Esophagus muscularis mucosa (tissue), 4 donors: ENCODE results near the gene SLC22A4. TPM values are rescaled to one million over a fixed set of nuclear protein-coding genes. Genes with fewer than 3 reads are reported as not detected.

Source experiments
- DNase-seq: peaks from one replicate; pipeline ENCODE4 v3.0.0-alpha.2; 2017; ENCODE audit errors: extremely low spot score
- H3K27ac ChIP-seq, 4 donors: fragments of 200-600 bp; sonication (generic); replicated peaks in 1 of 4; 1 replicate in 3 of 4; 2 replicates in 1 of 4; pipeline ENCODE4 v1.5.1; 2016 to 2019; ENCODE audit warnings: mild to moderate bottlenecking in 1 of 4
- H3K27me3 ChIP-seq, 4 donors: fragments of 200-600 bp; sonication (generic); one replicate each; pipeline versions ENCODE4 v1.5.1 to v1.6.0; 2016 to 2019
- H3K36me3 ChIP-seq, 4 donors: fragments of 200-600 bp; sonication (generic); one replicate each; pipeline ENCODE4 v1.5.1; 2016 to 2019
- H3K4me1 ChIP-seq, 4 donors: fragments of 200-600 bp; sonication (generic); one replicate each; pipeline ENCODE4 v1.5.1; 2016 to 2019
- H3K4me3 ChIP-seq, 4 donors: fragments of 200-600 bp; sonication (generic); 1 replicate in 2 of 4; 2 replicates in 2 of 4; pipeline ENCODE4 v1.5.1; 2016 to 2019; ENCODE audit warnings: mild to moderate bottlenecking in 4 of 4, moderate library complexity in 1 of 4
- H3K9me3 ChIP-seq, 4 donors: fragments of 200-600 bp; sonication (generic); 1 replicate in 3 of 4; 2 replicates in 1 of 4; pipeline ENCODE4 v1.5.1; 2016 to 2019
- EP300 ChIP-seq: sonication (generic); formaldehyde crosslinking; IDR thresholded peaks from one replicate; pipeline ENCODE4 v1.6.1; 2017; ENCODE audit warnings: antibody characterized with exemption
- POLR2A ChIP-seq: fragments of 450-650 bp; IDR thresholded peaks from one replicate; pipeline ENCODE4 v1.6.1; 2017; ENCODE audit warnings: antibody characterized with exemption, moderate library complexity, mild to moderate bottlenecking, low read depth
- POLR2AphosphoS5 ChIP-seq, 2 donors: sonication (generic); formaldehyde crosslinking; IDR thresholded peaks; one replicate each; pipeline ENCODE4 v1.6.1; 2017; ENCODE audit warnings: antibody characterized with exemption in 2 of 2
- WGBS: methylation state at CpG from one replicate; pipeline ENCODE4 v1.1.5; 2018; 5-methylcytosine and 5-hydroxymethylcytosine counted together
- intact Hi-C: fragments of 100-400 bp; cut with DNase I; formaldehyde crosslinking; loops from one replicate; pipeline ENCODE4 v1.15.1; 2023
- total RNA-seq, 4 donors: library from RNA; depleted of rRNA; stranded (reverse); fragments of >200 nt; gene quantifications; one replicate each; pipeline versions ENCODE4 v1.1.0 to v1.2.1, GENCODE V29; 2016
- TF ChIP-seq, protein P1 (sequence below), 3 experiments: fragments of 200-600 bp in 2 of 3; fragments of 450-650 bp in 1 of 3; sonication (generic) in 2 of 3; IDR thresholded peaks; one replicate each; pipeline ENCODE4 v1.5.1; 2017 to 2019; ENCODE audit warnings: antibody characterized with exemption in 3 of 3, mild to moderate bottlenecking in 2 of 3, moderate library complexity in 1 of 3

The SLC22A4 gene
- total RNA-seq, 4 donors from 2014 or later, result 0.42 to 1.7 (median 1.0) TPM

DNA sequence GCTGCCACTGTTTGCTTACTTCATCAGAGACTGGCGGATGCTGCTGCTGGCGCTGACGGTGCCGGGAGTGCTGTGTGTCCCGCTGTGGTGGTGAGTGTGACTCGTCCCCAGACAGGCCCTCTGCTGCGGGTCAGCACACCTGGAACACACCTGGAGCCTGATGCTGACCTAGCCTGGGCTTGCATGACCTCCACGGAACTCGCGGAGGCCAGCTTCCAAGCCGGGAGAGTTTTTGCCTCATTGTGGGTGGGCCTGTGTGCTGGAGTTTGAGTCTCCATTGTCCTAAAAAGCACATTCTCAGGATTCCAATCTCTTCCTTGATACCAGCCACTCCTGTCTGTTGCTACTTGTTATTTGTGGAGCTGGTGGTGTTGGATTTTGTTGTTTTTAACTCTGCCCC, 28.1 kb downstream of the SLC22A4 start:
- intact Hi-C loops, result no loop called here
- TF ChIP-seq POLR2AphosphoS5 (IDR thresholded peaks at IDR 0.05) (no peak), POLR2A (no peak), EP300 (no peak)
- TF ChIP-seq, protein P1, sequence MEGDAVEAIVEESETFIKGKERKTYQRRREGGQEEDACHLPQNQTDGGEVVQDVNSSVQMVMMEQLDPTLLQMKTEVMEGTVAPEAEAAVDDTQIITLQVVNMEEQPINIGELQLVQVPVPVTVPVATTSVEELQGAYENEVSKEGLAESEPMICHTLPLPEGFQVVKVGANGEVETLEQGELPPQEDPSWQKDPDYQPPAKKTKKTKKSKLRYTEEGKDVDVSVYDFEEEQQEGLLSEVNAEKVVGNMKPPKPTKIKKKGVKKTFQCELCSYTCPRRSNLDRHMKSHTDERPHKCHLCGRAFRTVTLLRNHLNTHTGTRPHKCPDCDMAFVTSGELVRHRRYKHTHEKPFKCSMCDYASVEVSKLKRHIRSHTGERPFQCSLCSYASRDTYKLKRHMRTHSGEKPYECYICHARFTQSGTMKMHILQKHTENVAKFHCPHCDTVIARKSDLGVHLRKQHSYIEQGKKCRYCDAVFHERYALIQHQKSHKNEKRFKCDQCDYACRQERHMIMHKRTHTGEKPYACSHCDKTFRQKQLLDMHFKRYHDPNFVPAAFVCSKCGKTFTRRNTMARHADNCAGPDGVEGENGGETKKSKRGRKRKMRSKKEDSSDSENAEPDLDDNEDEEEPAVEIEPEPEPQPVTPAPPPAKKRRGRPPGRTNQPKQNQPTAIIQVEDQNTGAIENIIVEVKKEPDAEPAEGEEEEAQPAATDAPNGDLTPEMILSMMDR (IDR thresholded peaks at IDR 0.05), result no peak
- H3K27ac ChIP-seq, result no peak overlapping the region
- peaks cover 0 to 11% (median 7%) of the 10 kb centered on the region in 4 donors for H3K36me3 ChIP-seq
- H3K27me3 ChIP-seq, result no peaks in the 10 kb centered on the region
- WGBS, result 55% methylated on average over 4 of the region's 11 CpGs
- no peaks in the 10 kb centered on the region for H3K9me3 ChIP-seq
- H3K4me3 ChIP-seq, result no peak overlapping the region
- DNase-seq, result no peak
- H3K4me1 ChIP-seq, result peaks cover 0 to 3% (median 0%) of the 10 kb centered on the region in 4 donors

DNA sequence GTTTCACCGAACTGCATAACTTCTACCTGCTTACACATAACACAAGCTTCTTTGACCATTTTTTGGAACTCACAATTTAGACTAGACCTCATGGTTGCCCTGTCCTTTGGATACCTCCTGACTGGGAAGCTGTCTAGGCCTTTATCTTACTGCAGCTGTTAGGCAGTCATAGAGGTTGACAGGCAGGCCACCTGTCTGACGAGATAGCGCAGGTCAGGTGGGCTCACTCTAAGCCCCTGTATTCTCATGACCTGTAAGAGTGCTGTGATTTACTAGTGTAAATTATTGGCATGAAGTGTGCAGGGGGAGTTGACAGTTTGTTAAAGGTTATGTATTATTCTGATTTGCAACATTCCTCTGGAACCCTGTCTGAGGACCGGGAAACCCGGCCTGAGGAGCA, 29.0 kb downstream of the SLC22A4 start:
- Histone ChIP-seq H3K4me1 (peaks cover 0 to 3% (median 0%) of the 10 kb centered on the region in 4 donors), H3K27ac (no peak overlapping the region), H3K27me3 (no peaks in the 10 kb centered on the region), H3K9me3 (no peaks in the 10 kb centered on the region), H3K4me3 (no peak overlapping the region), H3K36me3 (peaks cover 0 to 18% (median 11%) of the 10 kb centered on the region in 4 donors)
- DNase-seq, result no peak
- WGBS, result 90% methylated on average over 5 of the region's 5 CpGs
- TF ChIP-seq, protein P1 (IDR thresholded peaks at IDR 0.05), result no peak
- TF ChIP-seq POLR2A (no peak), EP300 (no peak), POLR2AphosphoS5 (IDR thresholded peaks at IDR 0.05) (no peak)
- intact Hi-C loops, result no loop called here

DNA sequence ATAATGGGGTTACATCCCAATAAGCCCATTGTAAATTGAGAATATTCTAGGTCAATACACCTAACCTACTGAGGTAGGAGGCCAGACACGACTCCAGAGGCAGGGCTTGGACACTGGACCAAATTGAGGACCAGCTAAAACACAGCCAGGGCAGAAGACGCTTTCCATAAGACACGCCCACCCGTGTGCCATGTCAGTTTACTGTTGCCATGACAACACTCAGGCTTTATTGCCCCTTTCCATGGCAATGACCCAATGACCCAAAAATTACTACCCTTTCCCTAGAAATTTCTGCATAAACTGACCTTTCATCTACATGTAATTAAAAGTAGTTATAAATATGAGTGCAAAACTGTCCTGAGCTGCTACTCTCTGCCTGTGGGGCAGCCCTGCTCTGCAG, 31.5 kb downstream of the SLC22A4 start:
- intact Hi-C loops, result no loop called here
- Histone ChIP-seq H3K27ac (no peak overlapping the region), H3K27me3 (no peaks in the 10 kb centered on the region), H3K9me3 (no peaks in the 10 kb centered on the region), H3K36me3 (peaks cover 0 to 38% (median 20%) of the 10 kb centered on the region in 4 donors), H3K4me1 (no peaks in the 10 kb centered on the region), H3K4me3 (no peak overlapping the region)
- TF ChIP-seq POLR2AphosphoS5 (IDR thresholded peaks at IDR 0.05), result no peak
- TF ChIP-seq POLR2A, result no peak
- 88% methylated on average over 4 of the region's 4 CpGs for WGBS
- no peak for DNase-seq

DNA sequence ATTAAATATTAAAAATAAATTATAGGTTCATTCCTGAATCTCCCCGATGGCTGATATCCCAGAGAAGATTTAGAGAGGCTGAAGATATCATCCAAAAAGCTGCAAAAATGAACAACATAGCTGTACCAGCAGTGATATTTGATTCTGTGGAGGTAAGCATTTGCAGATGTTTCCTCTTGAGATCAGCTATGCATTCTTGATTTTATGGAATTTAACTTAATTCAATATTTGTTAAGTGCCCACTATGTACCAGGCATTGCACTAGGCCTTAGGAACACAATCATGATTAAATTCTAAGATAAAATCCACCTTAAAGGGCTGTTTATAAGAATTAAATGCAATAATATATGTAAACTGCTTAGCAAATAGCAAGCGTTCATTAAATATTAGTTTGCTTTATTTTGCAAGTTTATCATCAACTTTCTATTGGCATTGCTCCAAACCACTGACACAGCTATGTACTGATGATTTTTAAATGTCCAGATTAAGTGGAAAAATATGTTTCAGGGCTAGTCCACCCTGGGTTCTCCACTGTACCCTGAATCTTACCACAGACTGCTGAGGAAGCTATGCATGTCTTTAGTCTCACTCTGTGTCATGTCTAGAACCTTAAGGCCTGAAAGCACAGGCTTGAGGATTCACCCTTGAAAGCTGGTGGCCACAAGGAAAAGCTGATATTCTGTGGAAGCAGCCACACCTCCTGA, 33.2 kb downstream of the SLC22A4 start:
- intact Hi-C loops, result no loop called here
- Histone ChIP-seq H3K27me3 (no peaks in the 10 kb centered on the region), H3K9me3 (no peaks in the 10 kb centered on the region), H3K27ac (no peak overlapping the region), H3K4me3 (no peak overlapping the region), H3K4me1 (no peaks in the 10 kb centered on the region), H3K36me3 (peaks cover 10 to 53% (median 26%) of the 10 kb centered on the region in 4 donors)
- TF ChIP-seq EP300 (no peak), POLR2AphosphoS5 (IDR thresholded peaks at IDR 0.05) (no peak), POLR2A (no peak)
- TF ChIP-seq, protein P1 (IDR thresholded peaks at IDR 0.05), result no peak
- WGBS, result 79% methylated on average over 2 of the region's 2 CpGs
- DNase-seq, result no peak

DNA sequence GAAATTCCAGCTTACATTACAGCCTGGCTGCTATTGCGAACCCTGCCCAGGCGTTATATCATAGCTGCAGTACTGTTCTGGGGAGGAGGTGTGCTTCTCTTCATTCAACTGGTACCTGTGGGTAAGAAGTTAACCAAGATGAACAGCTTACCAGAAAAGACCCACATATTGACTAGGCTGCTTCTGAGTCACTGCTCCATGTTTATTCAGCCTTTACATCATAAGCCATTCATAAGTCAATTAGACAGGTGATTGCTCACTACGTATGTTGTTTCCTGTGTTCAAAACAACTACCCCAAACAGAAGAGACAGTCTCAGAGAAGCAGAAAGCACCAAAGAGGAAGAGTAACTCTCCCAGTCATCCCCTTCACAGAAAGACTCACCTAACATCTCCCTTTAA, 40.6 kb downstream of the SLC22A4 start:
- H3K36me3 ChIP-seq, result peaks cover 10 to 30% (median 19%) of the 10 kb centered on the region in 4 donors

More for the DNA sequence above, 40.6 kb downstream of the SLC22A4 start:
- Histone ChIP-seq H3K4me1 (no peaks in the 10 kb centered on the region), H3K27ac (no peak overlapping the region), H3K27me3 (no peaks in the 10 kb centered on the region), H3K9me3 (no peaks in the 10 kb centered on the region), H3K4me3 (no peak overlapping the region)
- no peak for DNase-seq
- TF ChIP-seq, protein P1 (IDR thresholded peaks at IDR 0.05), result no peak
- TF ChIP-seq POLR2A, result no peak
- no peak for TF ChIP-seq POLR2AphosphoS5 (IDR thresholded peaks at IDR 0.05)
- TF ChIP-seq EP300, result no peak
- WGBS, result 88% methylated on average over 3 of the region's 3 CpGs
- intact Hi-C loops, result no loop called here
